Right lung (tissue), 5 donors: ENCODE data around the gene LRRC4. TPM values are rescaled to one million over a fixed set of nuclear protein-coding genes. Genes with fewer than 3 reads are reported as not detected.

Experiments used
- DNase-seq, 2 donors: peaks; one replicate each; pipeline ENCODE4 v3.0.0-alpha.2; 2013
- polyA plus RNA-seq, 5 donors: library from polyadenylated mRNA; unstranded; fragments of 120-200 nt; gene quantifications; one replicate each; pipeline versions ENCODE4 v1.2.1 to v1.2.3, GENCODE V29; 2013; ENCODE audit warnings: inconsistent platforms in 1 of 5, low replicate concordance in 1 of 5; ENCODE audit not compliant: insufficient read length in 5 of 5, insufficient read depth in 1 of 5

Gene LRRC4
- polyA plus RNA-seq, 5 donors = 11.6 to 18.1 (median 13.4) TPM

- no peak for DNase-seq
Measured at GRCh38 chr7:128007303-128007680, 23.9 kb downstream of the LRRC4 start.

- DNase-seq = no peak
Measured at GRCh38 chr7:128006550-128007302, 24.5 kb downstream of the LRRC4 start.

- no peak for DNase-seq
Measured at GRCh38 chr7:128005759-128006159, 25.5 kb downstream of the LRRC4 start.

- no peak for DNase-seq
Measured at GRCh38 chr7:128005117-128005516, 26.1 kb downstream of the LRRC4 start.

- no peak for DNase-seq
Measured at GRCh38 chr7:128004623-128005022, 26.6 kb downstream of the LRRC4 start.

- no peak for DNase-seq
Measured at GRCh38 chr7:128003787-128004186, 27.4 kb downstream of the LRRC4 start.

- DNase-seq = no peak
Measured at GRCh38 chr7:128003167-128003566, 28.1 kb downstream of the LRRC4 start.

- no peak for DNase-seq
Measured at GRCh38 chr7:128000854-128001265, 30.4 kb downstream of the LRRC4 start.

- DNase-seq = no peak
Measured at GRCh38 chr7:128000048-128000447, 31.2 kb downstream of the LRRC4 start.

- no peak for DNase-seq
Measured at GRCh38 chr7:127998671-127999070, 32.6 kb downstream of the LRRC4 start.

- DNase-seq = no peak
Measured at GRCh38 chr7:127997226-127997922, 33.9 kb downstream of the LRRC4 start.

- DNase-seq = no peak
Measured at GRCh38 chr7:127996253-127997071, 34.8 kb downstream of the LRRC4 start.

- DNase-seq = no peak
Measured at GRCh38 chr7:127995881-127996215, 35.4 kb downstream of the LRRC4 start.

- DNase-seq = peak; percentile 85 to 89
Measured at GRCh38 chr7:127995156-127995880, 35.9 kb downstream of the LRRC4 start.

- DNase-seq = no peak
Measured at GRCh38 chr7:127993987-127994386, 37.2 kb downstream of the LRRC4 start.

- no peak for DNase-seq
Measured at GRCh38 chr7:127993317-127993716, 37.9 kb downstream of the LRRC4 start.

GRCh38 chr7:127988751-127989150 lies 42.5 kb downstream of the LRRC4 start:
- DNase-seq = no peak

- no peak for DNase-seq
Measured at GRCh38 chr7:127986581-127987521, 44.4 kb downstream of the LRRC4 start.

- DNase-seq = no peak
Measured at GRCh38 chr7:127983804-127984332, 47.4 kb downstream of the LRRC4 start.

GRCh38 chr7:127981965-127982364 lies 49.3 kb downstream of the LRRC4 start:
- no peak for DNase-seq

GRCh38 chr7:127980901-127981300 lies 50.3 kb downstream of the LRRC4 start:
- DNase-seq = no peak
